HFFc6 (cell line): ENCODE data around the gene CREM. TPM values are rescaled to one million over a fixed set of nuclear protein-coding genes. Genes with fewer than 3 reads are reported as not detected.
"Not testable (repeated sequence)": the region's sequence is repeated elsewhere in the genome, so short reads cannot be mapped to it uniquely, and the experiment has no call there.

Source experiments
- DNase-seq: peaks from one replicate; pipeline ENCODE4 v3.0.0-alpha.2; 2018
- H3K27ac Mint-ChIP-seq: 2 replicates; pipeline ENCODE4 v1.8.0; 2020; ENCODE audit warnings: mild to moderate bottlenecking, mixed read lengths
- H3K27me3 Mint-ChIP-seq: 2 replicates; pipeline ENCODE4 v1.8.0; 2021; ENCODE audit warnings: mild to moderate bottlenecking, moderate library complexity, mixed read lengths; ENCODE audit not compliant: insufficient read depth
- H3K36me3 Mint-ChIP-seq: 2 replicates; pipeline ENCODE4 v1.8.0; 2021; ENCODE audit warnings: low read depth, mixed read lengths
- H3K4me1 Mint-ChIP-seq: 2 replicates; pipeline ENCODE4 v1.8.0; 2020; ENCODE audit warnings: low read depth, mixed read lengths
- H3K4me3 Mint-ChIP-seq: 2 replicates; pipeline ENCODE4 v1.8.0; 2020; ENCODE audit warnings: mild to moderate bottlenecking, moderate library complexity, mixed read lengths
- H3K9me3 Mint-ChIP-seq: 2 replicates; pipeline ENCODE4 v1.8.0; 2020; ENCODE audit warnings: mild to moderate bottlenecking, mixed read lengths
- total RNA-seq, 6 experiments: library from RNA; stranded (reverse); fragmentation: NEBNext Ultra II Directional; extraction: Animal tissue kit (Norgen Biotek cat#: 25700); gene quantifications; 2 replicates in 1 of 6; 3 replicates in 5 of 6; pipeline ENCODE4 v1.2.3, GENCODE V29; 2021
- TF ChIP-seq, protein P1 (sequence below): fragments of 200-600 bp; sonication (generic); IDR thresholded peaks from 2 replicates; pipeline ENCODE4 v1.5.0; 2021; ENCODE audit warnings: antibody characterized with exemption, mild to moderate bottlenecking

CREM gene
- total RNA-seq, 6 experiments from 2014 or later, result 21.1 to 34.0 (median 30.2) TPM

DNA sequence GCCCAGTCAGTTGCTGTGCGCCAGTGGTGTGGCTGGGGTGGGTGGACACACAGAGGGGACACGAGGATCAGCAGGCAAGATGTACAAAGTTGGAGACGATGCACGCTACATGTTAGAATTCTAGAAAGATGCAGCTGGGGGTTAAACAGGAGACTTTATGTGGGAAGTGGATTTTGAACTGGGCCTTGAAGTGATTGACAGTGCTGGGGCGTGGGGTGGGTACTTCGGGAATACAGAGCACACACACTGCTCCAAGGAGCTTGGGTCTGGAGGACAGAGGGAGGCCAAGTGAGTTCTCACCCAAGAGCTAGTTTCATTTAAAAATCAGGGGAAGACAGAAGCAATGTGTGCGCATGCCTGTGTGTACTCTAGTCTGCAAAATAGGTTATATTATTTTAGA, 87.1 kb downstream of the CREM start:
- no peak overlapping the region for H3K4me3 Mint-ChIP-seq
- TF ChIP-seq, protein P1, sequence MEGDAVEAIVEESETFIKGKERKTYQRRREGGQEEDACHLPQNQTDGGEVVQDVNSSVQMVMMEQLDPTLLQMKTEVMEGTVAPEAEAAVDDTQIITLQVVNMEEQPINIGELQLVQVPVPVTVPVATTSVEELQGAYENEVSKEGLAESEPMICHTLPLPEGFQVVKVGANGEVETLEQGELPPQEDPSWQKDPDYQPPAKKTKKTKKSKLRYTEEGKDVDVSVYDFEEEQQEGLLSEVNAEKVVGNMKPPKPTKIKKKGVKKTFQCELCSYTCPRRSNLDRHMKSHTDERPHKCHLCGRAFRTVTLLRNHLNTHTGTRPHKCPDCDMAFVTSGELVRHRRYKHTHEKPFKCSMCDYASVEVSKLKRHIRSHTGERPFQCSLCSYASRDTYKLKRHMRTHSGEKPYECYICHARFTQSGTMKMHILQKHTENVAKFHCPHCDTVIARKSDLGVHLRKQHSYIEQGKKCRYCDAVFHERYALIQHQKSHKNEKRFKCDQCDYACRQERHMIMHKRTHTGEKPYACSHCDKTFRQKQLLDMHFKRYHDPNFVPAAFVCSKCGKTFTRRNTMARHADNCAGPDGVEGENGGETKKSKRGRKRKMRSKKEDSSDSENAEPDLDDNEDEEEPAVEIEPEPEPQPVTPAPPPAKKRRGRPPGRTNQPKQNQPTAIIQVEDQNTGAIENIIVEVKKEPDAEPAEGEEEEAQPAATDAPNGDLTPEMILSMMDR, result no peak
- peaks cover 15% of the 10 kb centered on the region for H3K4me1 Mint-ChIP-seq
- H3K36me3 Mint-ChIP-seq, result no peaks in the 10 kb centered on the region
- H3K27me3 Mint-ChIP-seq, result no peaks in the 10 kb centered on the region
- H3K9me3 Mint-ChIP-seq, result no peaks in the 10 kb centered on the region
- no peak for DNase-seq
- H3K27ac Mint-ChIP-seq, result no peak overlapping the region

- H3K4me3 Mint-ChIP-seq, result no peak overlapping the region
- H3K9me3 Mint-ChIP-seq, result no peaks in the 10 kb centered on the region
- no peak overlapping the region for H3K27ac Mint-ChIP-seq
- no peaks in the 10 kb centered on the region for H3K27me3 Mint-ChIP-seq
- no peak for DNase-seq
- peaks cover 16% of the 10 kb centered on the region for H3K4me1 Mint-ChIP-seq
- TF ChIP-seq, protein P1, result no peak
- no peaks in the 10 kb centered on the region for H3K36me3 Mint-ChIP-seq
Observed at GRCh38 chr10:35214607-35215020, 88.0 kb downstream of the CREM start.

DNA sequence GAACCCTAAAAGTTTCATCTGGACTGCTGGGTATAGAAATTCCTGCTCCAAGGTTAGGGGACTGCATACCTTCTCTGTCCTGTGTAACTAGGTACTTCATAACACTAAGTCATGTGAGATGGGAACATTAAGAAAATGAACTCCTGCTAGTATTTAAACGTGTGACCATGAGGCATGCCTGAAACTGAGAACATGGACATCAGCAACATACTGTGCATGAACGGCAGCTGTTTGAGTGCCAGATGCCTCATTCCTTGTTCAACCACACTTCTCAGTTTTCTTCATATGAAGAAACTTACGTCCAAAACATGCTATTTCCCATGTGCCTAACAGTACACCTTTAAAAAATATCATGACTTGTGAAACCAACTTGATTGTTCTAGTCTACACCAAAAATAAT, 88.5 kb downstream of the CREM start:
- no peak for DNase-seq
- Mint-ChIP-seq H3K36me3 (no peaks in the 10 kb centered on the region), H3K27me3 (no peaks in the 10 kb centered on the region; the same call in 1 of the 2 replicates), H3K4me1 (peaks cover 16% of the 10 kb centered on the region), H3K4me3 (no peak overlapping the region), H3K9me3 (no peaks in the 10 kb centered on the region), H3K27ac (no peak overlapping the region)
- TF ChIP-seq, protein P1, result no peak

DNA sequence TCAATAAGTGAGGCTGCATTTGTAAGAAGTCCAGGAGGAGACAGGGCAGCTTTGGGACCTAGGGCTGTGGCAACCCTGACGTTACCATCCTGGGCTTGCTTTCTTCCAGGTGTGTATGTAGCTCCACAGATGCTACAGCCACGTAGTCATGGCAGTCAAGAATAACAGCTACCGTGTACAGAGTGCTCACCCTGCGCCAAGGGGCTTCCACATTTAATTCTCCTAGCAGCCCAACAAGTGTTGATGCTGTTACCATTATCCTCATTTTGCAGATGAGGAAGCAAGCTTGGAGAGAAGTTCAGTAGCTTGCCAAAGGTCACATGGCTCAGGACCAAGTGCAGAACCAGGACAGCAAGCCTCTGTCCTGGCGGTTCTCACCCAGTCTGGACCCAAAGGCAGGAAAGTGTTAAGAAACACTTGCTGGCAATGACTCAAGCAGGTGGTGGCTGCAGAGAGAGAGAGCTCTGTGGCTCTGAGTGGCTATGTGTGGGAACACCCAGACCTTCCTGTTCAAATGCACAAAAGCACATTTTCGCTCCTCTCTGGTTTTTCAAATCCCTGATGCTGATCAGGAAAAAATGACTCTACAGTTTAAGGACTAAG, 89.8 kb downstream of the CREM start:
- Mint-ChIP-seq H3K4me3 (no peak overlapping the region), H3K27ac (no peak overlapping the region), H3K36me3 (no peaks in the 10 kb centered on the region), H3K4me1 (peaks cover 16% of the 10 kb centered on the region), H3K27me3 (no peaks in the 10 kb centered on the region; the same call in 1 of the 2 replicates), H3K9me3 (no peaks in the 10 kb centered on the region)
- TF ChIP-seq, protein P1, result no peak
- no peak for DNase-seq

GRCh38 chr10:35216956-35217355, 90.3 kb downstream of the CREM start:
- not testable (repeated sequence) for H3K4me3 Mint-ChIP-seq, H3K27ac Mint-ChIP-seq, H3K27me3 Mint-ChIP-seq, DNase-seq, H3K9me3 Mint-ChIP-seq, H3K36me3 Mint-ChIP-seq
- H3K4me1 Mint-ChIP-seq, result peaks cover 16% of the 10 kb centered on the region

DNA sequence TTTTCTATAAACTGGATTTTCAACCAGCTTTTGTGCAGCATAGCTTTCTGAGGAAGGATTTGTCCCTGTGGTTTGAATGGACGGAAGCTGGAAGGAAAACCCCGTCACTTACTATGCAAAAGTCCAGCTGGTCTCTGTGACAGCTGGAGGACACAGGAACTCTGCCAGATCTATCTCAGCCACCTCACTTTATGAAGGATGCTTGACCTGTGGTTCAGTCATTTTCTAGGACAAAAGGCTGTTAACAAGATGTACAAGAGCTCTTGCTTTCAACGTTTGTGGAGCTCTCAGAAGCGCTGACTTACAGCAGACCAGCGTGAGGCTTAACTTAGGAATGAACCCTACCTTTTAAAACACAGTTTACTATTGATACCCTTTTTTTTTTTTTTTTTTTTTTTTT, 90.8 kb downstream of the CREM start:
- TF ChIP-seq, protein P1, result no peak
- DNase-seq, result no peak
- no peaks in the 10 kb centered on the region for H3K36me3 Mint-ChIP-seq
- no peaks in the 10 kb centered on the region for H3K9me3 Mint-ChIP-seq
- no peaks in the 10 kb centered on the region; the same call in none of the 2 replicates for H3K27me3 Mint-ChIP-seq
- peaks cover 16% of the 10 kb centered on the region for H3K4me1 Mint-ChIP-seq
- no peak overlapping the region for H3K27ac Mint-ChIP-seq
- H3K4me3 Mint-ChIP-seq, result no peak overlapping the region
